ENCODE measurements around the gene GORAB.

The GORAB gene

GRCh38 chr1:170587253-170587593 is 55.3 kb downstream of the GORAB start:
- TF ChIP-seq CTCF (IDR thresholded peaks at IDR 0.05; ENCODE audit: borderline replicate concordance, insufficient read depth, low read depth, low read length), result no peak
- no peak overlapping the region for H3K4me3 ChIP-seq (ENCODE audit: low read depth, low read length)

- H3K4me3 ChIP-seq (ENCODE audit: low read depth, low read length), result no peak overlapping the region
- no peak for TF ChIP-seq CTCF (IDR thresholded peaks at IDR 0.05; ENCODE audit: borderline replicate concordance, insufficient read depth, low read depth, low read length)
Observed at GRCh38 chr1:170590921-170591705, 59.1 kb downstream of the GORAB start.

GRCh38 chr1:170592591-170593111 is 60.7 kb downstream of the GORAB start:
- TF ChIP-seq CTCF (IDR thresholded peaks at IDR 0.05; ENCODE audit: borderline replicate concordance, insufficient read depth, low read depth, low read length), result no peak
- no peak overlapping the region for H3K4me3 ChIP-seq (ENCODE audit: low read depth, low read length)

GRCh38 chr1:170593173-170594011 is 61.4 kb downstream of the GORAB start:
- H3K4me3 ChIP-seq (ENCODE audit: low read depth, low read length), result no peak overlapping the region
- no peak for TF ChIP-seq CTCF (IDR thresholded peaks at IDR 0.05; ENCODE audit: borderline replicate concordance, insufficient read depth, low read depth, low read length)

- no peak overlapping the region for H3K4me3 ChIP-seq (ENCODE audit: low read depth, low read length)
Observed at GRCh38 chr1:170594066-170594626, 62.2 kb downstream of the GORAB start.

GRCh38 chr1:170596701-170597100 is 64.7 kb downstream of the GORAB start:
- no peak overlapping the region for H3K4me3 ChIP-seq (ENCODE audit: low read depth, low read length)
- no peak for TF ChIP-seq CTCF (IDR thresholded peaks at IDR 0.05; ENCODE audit: borderline replicate concordance, insufficient read depth, low read depth, low read length)

More at GRCh38 chr1:170594066-170594626, 62.2 kb downstream of the GORAB start:
- no peak for TF ChIP-seq CTCF (IDR thresholded peaks at IDR 0.05; ENCODE audit: borderline replicate concordance, insufficient read depth, low read depth, low read length)
